Skeletal muscle cell (primary cell): ENCODE measurements around the gene STK40.

Experiments
- DNase-seq: peaks from one replicate; pipeline ENCODE4 v3.0.0-alpha.2; 2010; ENCODE audit warnings: low read depth
- H3K4me3 ChIP-seq: 2 replicates; pipeline ENCODE4 v1.5.1; 2011; ENCODE audit warnings: low read depth, mild to moderate bottlenecking, control low read depth, low read length, moderate library complexity

The STK40 gene

GRCh38 chr1:36351227-36351977 lies 34.3 kb downstream of the STK40 start:
- H3K4me3 ChIP-seq = no peak overlapping the region

DNA sequence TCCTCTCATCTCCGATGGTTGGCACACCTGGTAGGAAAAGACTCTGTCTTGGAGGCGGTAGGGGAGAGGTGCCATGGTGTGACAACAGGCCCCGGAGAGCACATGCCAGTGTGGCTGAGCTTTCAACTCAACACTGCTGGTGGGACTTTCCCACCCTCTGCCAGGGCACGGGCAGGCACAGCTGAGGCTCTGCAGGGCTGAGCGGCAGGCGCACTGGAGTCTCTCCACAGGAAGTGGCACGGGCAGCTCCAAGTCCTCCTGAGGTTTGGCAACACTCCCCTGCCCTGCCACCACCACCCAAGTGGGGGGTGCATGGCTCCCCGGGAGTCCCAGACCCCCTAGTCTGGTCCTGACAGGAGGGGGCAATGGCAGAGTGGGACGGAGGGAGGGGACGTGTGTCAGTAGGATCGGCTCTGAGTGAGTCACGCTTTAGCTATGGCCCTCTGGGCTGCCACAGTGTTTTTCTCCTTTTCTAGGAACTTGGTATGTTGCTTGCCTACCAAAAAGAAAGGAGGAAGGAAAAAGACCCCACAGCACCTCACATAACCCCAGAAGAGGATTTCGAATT lies 35.0 kb downstream of the STK40 start:
- no peak overlapping the region for H3K4me3 ChIP-seq
- no peak for DNase-seq

More at GRCh38 chr1:36351227-36351977, 34.3 kb downstream of the STK40 start:
- peak; percentile 51 for DNase-seq

GRCh38 chr1:36349839-36350238 lies 35.9 kb downstream of the STK40 start:
- H3K4me3 ChIP-seq = no peak overlapping the region
- no peak for DNase-seq

DNA sequence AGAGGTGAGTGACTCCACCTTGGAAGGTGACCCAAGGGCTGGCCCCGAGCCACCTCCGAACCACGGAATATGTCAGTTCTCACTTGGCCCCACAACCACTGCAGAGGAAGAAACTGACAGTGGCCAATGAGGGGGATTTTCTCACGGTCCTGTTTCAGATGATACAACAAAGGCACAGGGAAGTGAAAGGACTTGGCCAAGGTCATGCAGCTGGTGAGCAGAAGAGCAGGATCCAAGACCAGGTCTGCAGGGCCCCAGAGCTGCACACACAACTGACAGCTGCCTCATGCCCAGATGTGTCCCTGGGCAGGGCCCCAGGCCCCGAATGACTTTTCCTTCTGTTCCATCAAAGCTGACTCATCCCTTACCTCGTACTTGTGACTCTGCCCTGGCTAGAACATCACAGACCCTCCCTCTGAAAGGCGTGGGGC lies 36.5 kb downstream of the STK40 start:
- no peak for DNase-seq
- H3K4me3 ChIP-seq = no peak overlapping the region

GRCh38 chr1:36346741-36347370 lies 38.9 kb downstream of the STK40 start:
- H3K4me3 ChIP-seq = no peak overlapping the region
- DNase-seq = no peak

- H3K4me3 ChIP-seq = no peak overlapping the region
- no peak for DNase-seq
Observed at GRCh38 chr1:36345353-36345752, 40.4 kb downstream of the STK40 start.

DNA sequence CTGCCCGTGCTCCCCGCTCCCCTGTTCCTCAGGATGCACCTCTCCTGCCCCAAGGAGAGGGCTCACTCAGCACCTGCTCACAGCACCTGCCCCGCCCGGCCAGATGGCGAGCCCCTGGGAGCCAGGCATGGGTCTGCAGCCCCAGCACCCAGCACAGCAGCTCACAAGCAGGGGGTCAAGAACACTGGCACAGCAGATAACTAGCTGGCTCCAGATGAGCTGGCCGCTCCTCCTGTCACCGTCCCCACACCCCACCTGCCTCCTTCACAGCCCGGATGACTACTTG lies 41.4 kb downstream of the STK40 start:
- H3K4me3 ChIP-seq = no peak overlapping the region
- no peak for DNase-seq

DNA sequence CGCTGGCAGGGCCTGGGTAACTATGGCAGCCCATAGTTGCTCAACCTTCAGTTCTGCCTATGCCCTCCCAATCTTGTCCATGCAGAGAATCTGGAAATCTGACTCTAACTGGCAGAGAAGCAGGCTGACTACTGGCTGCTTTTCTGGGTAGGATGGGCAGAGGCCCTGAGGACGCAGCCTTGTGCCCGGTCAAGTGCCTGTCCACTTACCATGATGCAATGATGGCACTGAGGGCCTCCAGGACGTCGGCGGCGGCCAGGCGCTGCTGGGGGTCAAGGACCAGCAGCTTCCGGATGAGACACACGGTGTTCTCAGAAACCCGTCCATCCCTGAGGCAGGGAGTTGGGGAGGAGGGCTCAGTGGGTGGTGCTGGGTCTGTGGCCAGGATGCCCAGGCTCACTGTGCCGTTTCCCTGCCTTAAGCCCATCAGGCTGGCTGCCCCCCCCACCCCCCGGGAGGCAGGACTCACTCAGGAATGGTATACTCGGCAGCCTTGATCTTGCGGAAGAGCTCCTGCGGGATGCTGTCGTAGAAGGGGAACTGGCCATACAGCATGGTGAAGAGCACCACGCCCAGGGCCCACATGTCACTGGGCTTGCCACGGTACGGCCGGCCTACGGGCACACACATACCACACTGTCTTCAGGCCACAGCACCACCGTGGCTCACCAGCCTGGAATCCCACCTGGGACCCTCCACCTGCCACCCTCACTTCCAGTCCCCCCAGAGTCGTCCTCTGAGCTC lies 41.9 kb downstream of the STK40 start:
- no peak overlapping the region for H3K4me3 ChIP-seq
- no peak for DNase-seq

DNA sequence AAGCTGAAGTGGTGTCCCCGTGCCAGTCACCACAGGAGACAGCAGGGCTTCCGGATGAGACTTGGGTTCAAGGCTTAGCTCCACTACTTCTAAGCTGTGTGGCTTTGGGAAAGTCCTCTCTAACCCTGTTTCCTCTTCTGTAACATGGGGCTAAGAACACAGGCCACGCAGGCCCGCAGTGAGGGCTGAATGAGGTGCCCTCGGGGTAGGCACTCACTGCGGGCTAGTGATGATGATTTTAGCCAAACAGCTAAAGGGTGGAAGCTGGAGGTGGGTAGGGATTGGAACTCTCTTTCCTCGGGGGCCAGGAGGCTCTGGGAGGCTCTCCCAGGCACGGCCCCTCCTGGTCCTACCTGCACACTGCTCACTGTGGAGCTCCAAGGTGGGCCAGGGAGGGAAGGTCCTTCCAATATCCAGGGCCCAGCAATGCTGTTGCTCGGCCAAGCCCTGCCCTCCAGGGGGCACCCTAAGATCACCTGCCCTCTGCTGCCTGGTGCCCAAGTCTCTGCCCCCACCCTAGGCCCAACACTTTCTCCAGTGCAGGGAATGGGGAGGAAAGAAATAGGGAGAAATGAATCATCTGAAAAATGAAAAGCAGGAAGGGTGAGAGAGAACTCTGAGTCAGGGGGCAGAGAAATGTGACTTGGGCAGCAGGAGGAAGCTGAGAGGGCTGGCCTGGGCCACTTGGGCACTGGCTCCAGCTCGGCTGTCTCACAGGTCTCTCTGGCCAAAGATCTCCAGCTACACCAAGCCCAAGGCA lies 43.1 kb downstream of the STK40 start:
- no peak for DNase-seq
- H3K4me3 ChIP-seq = no peak overlapping the region

DNA sequence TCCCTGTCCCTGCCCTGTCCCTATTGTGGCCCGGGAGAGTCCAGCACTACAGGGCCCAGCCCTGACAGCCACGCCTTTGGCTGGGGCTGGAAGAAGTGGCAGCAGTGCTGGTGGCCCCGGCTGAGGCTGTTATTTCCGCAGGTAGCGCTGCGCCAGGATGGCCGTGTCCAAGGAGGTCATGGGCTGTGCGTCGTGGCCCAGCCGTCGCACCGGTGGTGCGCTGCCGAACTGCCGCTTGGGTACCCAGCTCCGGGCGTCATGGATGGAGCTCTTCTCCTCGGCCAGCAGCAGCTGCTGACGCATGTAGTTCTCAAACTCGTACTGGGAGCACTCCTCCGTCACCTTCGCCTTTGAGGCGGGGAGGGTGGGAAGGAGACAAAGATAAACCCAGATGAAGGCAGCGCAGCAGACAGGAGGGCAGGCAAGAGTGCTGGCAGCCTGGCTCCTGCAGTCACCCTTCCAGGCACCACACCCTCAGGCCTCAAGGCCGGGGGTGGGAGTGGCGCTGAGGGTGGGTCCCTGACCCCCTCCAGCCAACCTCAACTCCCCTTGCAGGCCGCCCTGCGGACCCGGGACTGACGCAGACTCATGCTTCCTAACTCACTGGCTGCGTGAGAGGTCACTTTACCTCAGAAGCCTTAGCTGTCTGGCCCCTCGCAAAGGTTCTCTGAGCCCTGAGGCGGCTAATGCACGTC lies 44.0 kb downstream of the STK40 start:
- no peak for DNase-seq
- no peak overlapping the region for H3K4me3 ChIP-seq

- DNase-seq = no peak
- no peak overlapping the region for H3K4me3 ChIP-seq
Observed at GRCh38 chr1:36339615-36340014, 46.1 kb downstream of the STK40 start.

DNA sequence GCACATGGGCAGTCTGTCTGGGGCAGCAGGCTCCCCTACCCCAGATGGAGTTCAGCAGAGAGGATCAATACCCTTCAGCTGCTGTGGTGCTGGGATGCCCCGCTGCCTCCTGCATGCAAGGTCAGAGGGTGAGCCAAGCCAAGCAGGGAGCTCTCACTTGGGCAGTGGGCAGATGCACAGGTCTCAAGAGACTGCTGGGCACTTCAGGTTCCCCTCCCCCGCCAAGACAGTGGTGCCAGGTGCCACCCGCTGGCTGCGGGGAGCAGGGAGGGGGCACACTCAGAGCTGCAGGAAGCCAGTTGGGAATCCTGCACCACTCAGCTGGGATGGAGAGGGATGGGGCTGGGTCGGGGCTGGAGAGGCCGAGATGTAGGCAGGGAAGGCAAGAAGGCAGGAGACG lies 46.5 kb downstream of the STK40 start:
- H3K4me3 ChIP-seq = no peak overlapping the region
- DNase-seq = no peak

DNA sequence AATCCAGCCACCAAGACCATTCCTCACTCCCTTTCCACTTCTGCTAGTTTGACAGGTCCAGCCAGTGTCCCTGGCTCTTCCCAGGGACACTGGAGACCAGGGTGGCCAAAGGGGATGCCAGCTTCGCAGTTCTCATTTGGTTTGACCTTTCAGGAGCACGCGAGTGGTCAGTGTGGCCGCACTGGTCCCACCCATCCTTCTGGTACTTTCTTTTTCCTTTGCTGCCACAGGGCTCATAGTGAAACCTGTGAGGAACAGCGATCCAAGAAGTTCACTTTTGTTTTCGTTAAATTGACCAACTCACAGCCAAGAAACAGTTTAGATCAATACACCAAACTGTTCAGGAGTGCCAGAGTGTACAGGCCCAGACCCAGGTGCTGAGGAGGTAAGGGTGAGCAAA lies 47.9 kb downstream of the STK40 start:
- no peak overlapping the region for H3K4me3 ChIP-seq
- no peak for DNase-seq

DNA sequence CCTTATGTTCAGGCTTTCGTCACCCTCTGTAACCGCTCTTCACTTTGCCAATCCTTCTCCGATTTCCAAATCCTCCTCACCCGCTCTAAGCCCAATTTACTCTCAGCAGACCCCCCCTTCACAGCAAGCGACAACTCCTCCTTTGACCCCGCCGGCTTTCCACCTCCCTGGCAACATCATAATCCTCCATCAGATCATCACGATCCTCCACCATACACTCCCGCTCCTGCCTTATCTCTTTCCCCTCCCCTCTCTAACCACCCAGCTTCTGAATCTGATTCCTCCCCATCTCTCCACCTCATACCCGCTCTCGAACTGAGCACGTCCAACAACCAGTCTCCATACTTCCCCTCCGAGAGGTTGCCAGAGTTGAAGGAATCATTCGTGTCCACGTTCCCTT lies 54.8 kb downstream of the STK40 start:
- H3K4me3 ChIP-seq = no peak overlapping the region
- no peak for DNase-seq

DNA sequence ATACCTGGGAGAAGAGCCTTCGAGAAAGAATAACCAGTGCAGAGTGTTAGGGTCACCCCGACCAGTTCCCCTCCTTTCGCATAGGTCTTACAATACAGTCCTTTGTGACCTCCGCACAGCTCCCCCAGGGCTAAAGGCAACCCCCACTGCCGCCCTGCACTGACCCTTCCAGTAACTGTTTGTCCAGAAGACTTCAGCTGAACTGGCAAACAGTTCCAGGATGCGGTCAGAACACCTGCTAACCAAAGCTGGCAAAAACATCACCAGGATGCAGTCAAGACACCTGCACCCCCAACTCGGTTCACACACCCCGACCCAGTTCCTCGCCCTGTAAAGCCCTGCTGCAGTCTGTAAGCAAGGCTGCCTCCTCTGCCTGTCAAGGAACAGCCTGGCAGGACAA lies 55.9 kb downstream of the STK40 start:
- no peak overlapping the region for H3K4me3 ChIP-seq
- DNase-seq = no peak

- no peak overlapping the region for H3K4me3 ChIP-seq
- no peak for DNase-seq
Observed at GRCh38 chr1:36328713-36329112, 57.0 kb downstream of the STK40 start.

- H3K4me3 ChIP-seq = no peak overlapping the region
- DNase-seq = no peak
Observed at GRCh38 chr1:36328088-36328480, 57.6 kb downstream of the STK40 start.

DNA sequence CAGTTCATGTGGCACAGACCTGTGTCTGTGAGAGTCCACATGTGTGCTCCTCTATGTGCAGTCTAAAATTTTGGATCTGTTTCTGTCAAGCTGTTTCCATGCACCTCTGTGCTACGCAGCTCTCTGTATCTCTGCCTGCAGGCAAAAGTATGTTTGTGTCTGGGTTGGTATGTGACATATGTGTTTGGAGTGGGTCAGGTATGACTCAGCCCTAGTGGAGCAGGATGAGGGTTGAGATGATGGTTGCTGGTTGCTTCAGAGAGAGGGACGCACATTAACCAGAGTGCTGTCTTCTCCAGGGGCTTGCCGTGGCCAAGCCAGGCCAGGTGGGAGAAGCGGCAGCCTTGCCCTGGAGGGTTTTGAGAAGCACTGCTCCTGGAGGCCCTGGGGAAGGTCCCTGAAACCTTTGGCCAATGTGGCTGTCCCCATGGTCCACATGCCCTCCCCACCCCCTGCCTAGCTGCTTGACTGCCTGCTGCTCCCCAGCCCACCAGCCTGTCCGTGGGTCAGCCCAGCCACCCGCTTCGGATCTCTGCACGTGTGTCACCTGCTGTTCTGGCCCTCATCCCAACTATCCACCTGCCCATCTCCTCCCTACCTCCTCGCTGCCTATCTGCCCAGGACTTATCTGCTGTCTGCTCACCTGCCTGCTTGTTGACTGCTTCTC lies 58.2 kb downstream of the STK40 start:
- DNase-seq = no peak

DNA sequence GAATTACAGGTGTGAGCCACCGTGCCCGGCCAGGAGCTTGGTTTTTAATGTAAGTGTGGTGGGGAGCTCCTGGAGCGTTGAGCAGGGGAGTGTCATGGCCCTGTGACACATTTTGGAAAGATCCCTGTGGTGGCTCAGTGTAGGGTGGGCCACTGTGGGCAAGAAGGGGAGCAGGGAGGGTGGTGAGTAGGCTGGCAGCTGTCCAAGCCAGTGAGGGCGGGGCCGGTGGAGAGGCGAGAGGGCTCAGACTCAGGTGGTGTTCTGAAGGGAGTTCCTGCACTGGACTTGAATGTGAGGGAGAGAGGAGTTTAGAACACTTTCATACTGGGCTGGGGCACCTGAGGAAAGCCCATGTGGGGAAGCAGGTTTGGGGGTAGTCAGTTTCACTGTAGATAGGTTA lies 59.2 kb downstream of the STK40 start:
- no peak overlapping the region for H3K4me3 ChIP-seq
- DNase-seq = no peak

More for the DNA sequence above, 58.2 kb downstream of the STK40 start:
- H3K4me3 ChIP-seq = no peak overlapping the region
